Chondrocyte (in vitro differentiated cells): ENCODE results near the gene GYS1. TPM values are rescaled to one million over a fixed set of nuclear protein-coding genes. Genes with fewer than 3 reads are reported as not detected.

Experiments
- DNase-seq: peaks from one replicate; pipeline ENCODE4 v3.0.0; 2021; ENCODE audit warnings: mixed read lengths, low spot score
- H3K27ac Mint-ChIP-seq: one replicate; pipeline ENCODE4 v1.8.0; 2021; ENCODE audit warnings: mild to moderate bottlenecking, moderate library complexity, mixed read lengths; ENCODE audit not compliant: unreplicated experiment
- H3K27me3 Mint-ChIP-seq: 2 replicates; pipeline ENCODE4 v1.8.0; 2021; ENCODE audit warnings: low read depth, mixed read lengths
- H3K36me3 Mint-ChIP-seq: 2 replicates; pipeline ENCODE4 v1.8.0; 2021; ENCODE audit warnings: low read depth, mixed read lengths
- H3K4me1 Mint-ChIP-seq: 2 replicates; pipeline ENCODE4 v1.8.0; 2021; ENCODE audit warnings: low read depth, mild to moderate bottlenecking, mixed read lengths
- H3K4me3 Mint-ChIP-seq: one replicate; pipeline ENCODE4 v1.8.0; 2021; ENCODE audit warnings: mild to moderate bottlenecking, moderate library complexity, mixed read lengths; ENCODE audit not compliant: unreplicated experiment
- H3K9me3 Mint-ChIP-seq: 2 replicates; pipeline ENCODE4 v1.8.0; 2021; ENCODE audit warnings: low read depth, mixed read lengths
- total RNA-seq: library from RNA; stranded (reverse); gene quantifications from 3 replicates; pipeline ENCODE4 v1.2.1, GENCODE V29; 2021
- TF ChIP-seq, protein P1 (sequence below): fragments of 200-600 bp; sonication (generic); IDR thresholded peaks from 2 replicates; pipeline ENCODE4 v1.5.0; 2021; ENCODE audit warnings: antibody characterized with exemption, mild to moderate bottlenecking, moderate library complexity

Gene GYS1
- total RNA-seq, 1 donor from 2014 or later: 51.1 TPM

DNA sequence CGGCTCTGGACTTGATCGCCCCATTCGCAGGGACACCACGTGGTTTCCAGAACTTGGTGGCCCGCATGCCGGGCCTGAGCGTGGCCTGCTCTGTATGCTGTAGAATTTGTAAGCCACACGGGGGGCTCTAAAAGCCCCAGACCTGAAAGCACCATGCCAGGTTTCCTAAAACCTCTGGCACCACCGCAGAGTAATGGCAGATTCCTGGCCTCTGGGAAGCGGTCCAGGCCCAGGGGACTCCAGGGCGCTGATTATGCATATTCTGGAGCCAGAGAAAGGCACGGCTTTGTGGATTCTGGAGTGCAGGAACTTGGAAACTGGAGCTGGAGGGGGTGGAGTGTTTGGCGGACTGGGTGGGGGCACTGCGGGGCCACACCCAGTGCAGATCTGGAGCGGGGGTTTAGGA is 24.3 kb downstream of the GYS1 start:
- no peak for DNase-seq
- no peaks in the 10 kb centered on the region for H3K27me3 Mint-ChIP-seq
- H3K4me1 Mint-ChIP-seq: peaks cover 39% of the 10 kb centered on the region
- no peaks in the 10 kb centered on the region for H3K9me3 Mint-ChIP-seq
- H3K4me3 Mint-ChIP-seq: no peak overlapping the region
- peaks cover 19% of the 10 kb centered on the region for H3K36me3 Mint-ChIP-seq
- peak overlapping the region; percentile 27 for H3K27ac Mint-ChIP-seq
- TF ChIP-seq, protein P1, sequence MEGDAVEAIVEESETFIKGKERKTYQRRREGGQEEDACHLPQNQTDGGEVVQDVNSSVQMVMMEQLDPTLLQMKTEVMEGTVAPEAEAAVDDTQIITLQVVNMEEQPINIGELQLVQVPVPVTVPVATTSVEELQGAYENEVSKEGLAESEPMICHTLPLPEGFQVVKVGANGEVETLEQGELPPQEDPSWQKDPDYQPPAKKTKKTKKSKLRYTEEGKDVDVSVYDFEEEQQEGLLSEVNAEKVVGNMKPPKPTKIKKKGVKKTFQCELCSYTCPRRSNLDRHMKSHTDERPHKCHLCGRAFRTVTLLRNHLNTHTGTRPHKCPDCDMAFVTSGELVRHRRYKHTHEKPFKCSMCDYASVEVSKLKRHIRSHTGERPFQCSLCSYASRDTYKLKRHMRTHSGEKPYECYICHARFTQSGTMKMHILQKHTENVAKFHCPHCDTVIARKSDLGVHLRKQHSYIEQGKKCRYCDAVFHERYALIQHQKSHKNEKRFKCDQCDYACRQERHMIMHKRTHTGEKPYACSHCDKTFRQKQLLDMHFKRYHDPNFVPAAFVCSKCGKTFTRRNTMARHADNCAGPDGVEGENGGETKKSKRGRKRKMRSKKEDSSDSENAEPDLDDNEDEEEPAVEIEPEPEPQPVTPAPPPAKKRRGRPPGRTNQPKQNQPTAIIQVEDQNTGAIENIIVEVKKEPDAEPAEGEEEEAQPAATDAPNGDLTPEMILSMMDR: no peak

GRCh38 chr19:48968179-48968661 is 24.9 kb downstream of the GYS1 start:
- Mint-ChIP-seq H3K4me3 (peak overlapping the region; percentile 28), H3K36me3 (peaks cover 19% of the 10 kb centered on the region), H3K27ac (peak overlapping the region; percentile 96), H3K27me3 (no peaks in the 10 kb centered on the region), H3K4me1 (peaks cover 45% of the 10 kb centered on the region), H3K9me3 (no peaks in the 10 kb centered on the region)
- DNase-seq: no peak
- TF ChIP-seq, protein P1: no peak

- Mint-ChIP-seq H3K27me3 (no peaks in the 10 kb centered on the region), H3K4me3 (peak overlapping the region; percentile 93), H3K36me3 (peaks cover 15% of the 10 kb centered on the region), H3K27ac (peak overlapping the region; percentile 96), H3K9me3 (no peaks in the 10 kb centered on the region), H3K4me1 (peaks cover 51% of the 10 kb centered on the region)
- TF ChIP-seq, protein P1: no peak
- no peak for DNase-seq
Observed at GRCh38 chr19:48967346-48968178, 25.5 kb downstream of the GYS1 start.

DNA sequence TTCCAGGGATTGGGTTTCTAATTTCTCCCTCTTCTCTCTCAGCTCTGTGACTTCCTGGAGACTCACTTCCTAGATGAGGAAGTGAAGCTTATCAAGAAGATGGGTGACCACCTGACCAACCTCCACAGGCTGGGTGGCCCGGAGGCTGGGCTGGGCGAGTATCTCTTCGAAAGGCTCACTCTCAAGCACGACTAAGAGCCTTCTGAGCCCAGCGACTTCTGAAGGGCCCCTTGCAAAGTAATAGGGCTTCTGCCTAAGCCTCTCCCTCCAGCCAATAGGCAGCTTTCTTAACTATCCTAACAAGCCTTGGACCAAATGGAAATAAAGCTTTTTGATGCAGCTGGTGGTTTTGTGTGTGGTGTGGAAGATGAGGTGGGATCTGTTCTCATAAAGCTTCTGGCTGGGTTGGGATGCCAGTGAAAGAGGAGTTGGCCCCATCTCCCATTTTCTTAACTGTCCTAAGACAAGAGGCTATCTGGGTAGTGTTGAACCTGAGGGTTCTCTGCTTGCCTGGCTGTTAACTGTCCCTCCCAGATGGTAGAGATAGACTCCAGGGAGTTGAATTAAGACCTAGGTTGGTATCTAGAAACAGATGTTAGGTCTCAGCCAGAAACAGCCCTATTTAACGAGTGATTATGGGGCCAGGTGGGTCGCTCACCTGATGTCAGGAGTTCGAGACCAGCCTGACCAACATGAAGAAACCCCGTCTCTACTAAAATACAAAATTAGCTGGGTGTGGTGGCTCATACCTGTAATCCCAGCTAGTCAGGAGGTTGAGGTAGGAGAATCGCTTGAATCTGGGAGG is 26.4 kb downstream of the GYS1 start:
- no peak for DNase-seq
- Mint-ChIP-seq H3K27me3 (no peaks in the 10 kb centered on the region), H3K36me3 (peaks cover 15% of the 10 kb centered on the region), H3K9me3 (no peaks in the 10 kb centered on the region), H3K4me1 (peaks cover 59% of the 10 kb centered on the region), H3K27ac (peak overlapping the region; percentile 96), H3K4me3 (peak overlapping the region; percentile 93)
- TF ChIP-seq, protein P1: no peak
